SU-DHL-6 (cell line): ENCODE data around the gene PPP1R9B.

Experiments
- H2AFZ ChIP-seq: fragments of 200-600 bp; sonication (generic); 2 replicates; pipeline ENCODE4 v1.6.1; 2014; ENCODE audit warnings: low read depth, mild to moderate bottlenecking, moderate library complexity, mixed read lengths, antibody characterized with exemption, low read length; ENCODE audit not compliant: severe bottlenecking
- H3F3A ChIP-seq: fragments of 200-600 bp; shearing (Covaris generic); 2 replicates; pipeline ENCODE4 v1.6.0; 2016; ENCODE audit warnings: antibody characterized with exemption, mild to moderate bottlenecking; ENCODE audit not compliant: insufficient read depth
- H3K27ac ChIP-seq: fragments of 200-600 bp; sonication (generic); 2 replicates; pipeline ENCODE4 v1.5.1; 2016; ENCODE audit warnings: low read depth, mild to moderate bottlenecking, low read length, moderate library complexity, mixed read lengths
- H3K27me3 ChIP-seq: fragments of 200-600 bp; sonication (generic), shearing (Covaris generic); 2 replicates; pipeline ENCODE4 v1.6.0; 2014; ENCODE audit warnings: mild to moderate bottlenecking, low read length
- H3K36me3 ChIP-seq: fragments of 200-600 bp; sonication (generic); 2 replicates; pipeline ENCODE4 v1.6.1; 2014; ENCODE audit warnings: mild to moderate bottlenecking, low read length, mixed read lengths
- H3K4me2 ChIP-seq: fragments of 300-600, 200-600 bp; shearing (Covaris generic), sonication (generic); 2 replicates; pipeline ENCODE4 v1.6.0; 2014; ENCODE audit warnings: low read length, low read depth, mild to moderate bottlenecking; ENCODE audit not compliant: poor library complexity, severe bottlenecking
- H3K4me3 ChIP-seq: fragments of 200-600 bp; sonication (generic); 2 replicates; pipeline ENCODE4 v1.5.1; 2014; ENCODE audit warnings: antibody characterized with exemption, low read length, mild to moderate bottlenecking, mixed read lengths; ENCODE audit not compliant: insufficient read depth, poor library complexity, severe bottlenecking
- H3K79me2 ChIP-seq: fragments of 200-600 bp; sonication (generic); 2 replicates; pipeline ENCODE4 v1.6.1; 2014; ENCODE audit warnings: mild to moderate bottlenecking, low read length, moderate library complexity; ENCODE audit not compliant: insufficient read depth
- H3K9ac ChIP-seq: fragments of 200-600 bp; sonication (generic); 2 replicates; pipeline ENCODE4 v1.7.0; 2014; ENCODE audit warnings: mild to moderate bottlenecking, low read length
- H3K9me2 ChIP-seq: fragments of 200-600 bp; sonication (generic); replicated peaks from 2 replicates; pipeline ENCODE4 v1.6.1; 2014; ENCODE audit warnings: low read length; ENCODE audit not compliant: insufficient read depth
- H3K9me3 ChIP-seq: fragments of 200-600 bp; sonication (generic); 2 replicates; pipeline ENCODE4 v1.6.1; 2014; ENCODE audit warnings: low read length, mixed read lengths; ENCODE audit not compliant: insufficient read depth
- H4K20me1 ChIP-seq: fragments of 200-600 bp; sonication (generic); 2 replicates; pipeline ENCODE4 v1.6.1; 2014; ENCODE audit warnings: low read depth, mild to moderate bottlenecking, antibody characterized with exemption, low read length, moderate library complexity, mixed read lengths
- CTCF ChIP-seq: fragments of 200-600 bp; sonication (generic); IDR thresholded peaks from one replicate; pipeline ENCODE4 v1.5.1; 2017; ENCODE audit warnings: antibody characterized with exemption, mild to moderate bottlenecking, low read length, moderate library complexity; ENCODE audit not compliant: insufficient read depth, poor library complexity, severe bottlenecking
- EZH2phosphoT487 ChIP-seq: fragments of 200-600 bp; sonication (generic), shearing (Covaris generic); conservative IDR thresholded peaks from 2 replicates; pipeline ENCODE4 v1.6.1; 2018; ENCODE audit warnings: mild to moderate bottlenecking, antibody characterized with exemption, low read length, moderate library complexity, mixed read lengths

PPP1R9B gene

DNA sequence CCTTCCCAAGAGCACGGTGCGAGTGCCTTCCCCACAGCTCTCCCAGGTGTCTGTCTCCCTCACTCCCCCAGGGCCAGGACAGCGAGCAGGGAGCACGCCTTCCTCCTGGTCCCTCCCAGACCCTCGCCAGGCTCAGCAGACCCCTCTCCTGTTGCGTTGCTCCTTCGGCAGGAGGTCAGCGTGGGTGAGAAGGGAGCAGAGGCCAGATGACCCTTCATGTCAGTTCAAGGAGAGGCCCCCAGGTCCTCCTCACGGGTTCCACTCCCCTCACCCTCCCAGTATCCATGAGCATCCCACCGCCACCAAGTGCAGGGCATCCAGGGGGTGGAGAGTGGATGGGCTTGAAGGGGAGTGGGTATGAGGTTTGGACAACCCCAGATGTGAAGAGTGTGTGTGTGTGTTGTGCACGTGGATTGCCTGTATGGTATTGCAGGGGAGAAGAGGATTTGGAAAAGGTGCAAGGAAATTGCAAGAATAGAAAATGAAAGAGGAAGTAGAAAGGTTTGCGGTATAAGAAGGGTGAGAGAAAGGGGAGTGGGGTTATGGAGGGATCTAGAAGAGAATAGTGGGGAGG lies 33.0 kb upstream of the PPP1R9B start:
- H3K4me3 ChIP-seq = no peak overlapping the region
- H3F3A ChIP-seq = no peaks in the 10 kb centered on the region

GRCh38 chr17:50182783-50183420 lies 32.4 kb upstream of the PPP1R9B start:
- Histone ChIP-seq H4K20me1 (no peaks in the 10 kb centered on the region), H3K4me2 (no peak overlapping the region), H3F3A (no peaks in the 10 kb centered on the region), H3K9me2 (no peaks in the 10 kb centered on the region), H3K36me3 (no peaks in the 10 kb centered on the region), H3K79me2 (no peaks in the 10 kb centered on the region), H3K9ac (no peak overlapping the region), H3K9me3 (no peaks in the 10 kb centered on the region), H3K4me3 (no peak overlapping the region), H2AFZ (no peak overlapping the region), H3K27ac (no peak overlapping the region), H3K27me3 (no peaks in the 10 kb centered on the region)
- no peak for TF ChIP-seq EZH2phosphoT487
- TF ChIP-seq CTCF = no peak

More for the DNA sequence above, 33.0 kb upstream of the PPP1R9B start:
- Histone ChIP-seq H3K36me3 (no peaks in the 10 kb centered on the region), H4K20me1 (no peaks in the 10 kb centered on the region), H3K9ac (no peak overlapping the region), H3K9me2 (no peaks in the 10 kb centered on the region), H3K4me2 (no peak overlapping the region), H2AFZ (no peak overlapping the region), H3K79me2 (no peaks in the 10 kb centered on the region), H3K27me3 (no peaks in the 10 kb centered on the region), H3K9me3 (no peaks in the 10 kb centered on the region), H3K27ac (no peak overlapping the region)
- TF ChIP-seq EZH2phosphoT487 (no peak), CTCF (no peak)

DNA sequence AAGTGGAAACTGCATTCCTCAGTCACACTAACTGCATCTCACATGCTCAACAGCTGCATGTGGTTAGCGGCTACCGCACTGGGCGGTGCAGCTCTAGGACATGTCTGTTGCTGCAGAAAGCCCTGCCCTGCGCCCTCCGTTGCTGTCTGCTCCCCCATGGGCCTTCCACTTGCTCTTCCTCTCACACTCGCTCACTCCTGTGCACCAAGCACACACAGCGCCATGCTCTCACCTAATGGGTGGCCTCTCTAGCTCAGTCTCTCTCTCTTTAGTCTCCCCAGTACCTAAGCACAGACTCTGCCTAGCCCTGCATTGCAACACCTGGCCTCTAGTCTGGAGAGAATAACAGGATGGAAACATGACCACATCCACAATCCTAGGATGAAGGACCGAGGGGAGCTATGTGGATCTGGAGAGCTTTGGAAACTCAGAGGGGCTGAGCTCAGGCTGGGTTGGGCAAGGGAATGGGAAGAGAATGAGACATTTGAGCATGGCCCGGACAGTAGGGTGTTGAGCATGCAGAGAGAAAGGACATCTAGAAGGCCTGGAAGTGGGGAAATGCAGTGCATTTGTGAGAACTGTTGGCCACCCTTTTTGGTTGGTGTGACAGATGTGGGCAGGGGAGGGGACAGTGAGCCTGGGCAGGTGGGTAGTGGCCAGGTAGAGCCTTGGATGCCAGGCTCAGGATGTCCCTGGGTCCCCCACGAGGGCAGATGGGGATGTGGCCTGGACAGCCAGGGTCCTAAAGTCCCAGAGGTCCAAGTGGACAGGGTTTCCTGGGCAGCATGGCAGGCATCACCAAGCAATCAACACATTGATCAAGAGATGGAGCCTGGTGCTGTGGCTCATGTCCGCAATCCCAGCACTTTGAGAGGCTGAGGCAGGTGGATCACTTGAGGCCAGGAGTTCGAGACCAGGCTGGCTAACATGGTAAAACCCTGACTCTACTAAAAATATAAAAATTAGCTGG lies 31.4 kb upstream of the PPP1R9B start:
- H3F3A ChIP-seq = no peaks in the 10 kb centered on the region
- no peaks in the 10 kb centered on the region for H3K79me2 ChIP-seq
- H3K4me3 ChIP-seq = no peak overlapping the region
- H4K20me1 ChIP-seq = no peaks in the 10 kb centered on the region
- H3K27me3 ChIP-seq = no peaks in the 10 kb centered on the region
- no peaks in the 10 kb centered on the region for H3K36me3 ChIP-seq
- H3K9ac ChIP-seq = no peak overlapping the region
- H3K27ac ChIP-seq = no peak overlapping the region
- H3K4me2 ChIP-seq = no peak overlapping the region
- H3K9me2 ChIP-seq = no peaks in the 10 kb centered on the region
- H3K9me3 ChIP-seq = no peaks in the 10 kb centered on the region
- H2AFZ ChIP-seq = no peak overlapping the region
- TF ChIP-seq EZH2phosphoT487 = no peak
- no peak for TF ChIP-seq CTCF
